Activated CD8-positive, alpha-beta memory T cell treated with anti-CD3 and anti-CD28 coated beads for 24 hours (primary cell): ENCODE data around the gene PRR14.

Experiments used
- DNase-seq: peaks from one replicate; pipeline ENCODE4 v3.0.0-alpha.2; 2020

The PRR14 gene

GRCh38 chr16:30660424-30661261 lies 9.9 kb downstream of the PRR14 start:
- DNase-seq, result peak; percentile 85

- DNase-seq, result no peak
Measured at GRCh38 chr16:30662449-30662848, 11.7 kb downstream of the PRR14 start.

- DNase-seq, result no peak
Measured at GRCh38 chr16:30663038-30663437, 12.3 kb downstream of the PRR14 start.

- DNase-seq, result no peak
Measured at GRCh38 chr16:30663820-30664219, 13.1 kb downstream of the PRR14 start.

- no peak for DNase-seq
Measured at GRCh38 chr16:30664616-30665109, 13.9 kb downstream of the PRR14 start.

- DNase-seq, result no peak
Measured at GRCh38 chr16:30665155-30665829, 14.5 kb downstream of the PRR14 start.

- DNase-seq, result no peak
Measured at GRCh38 chr16:30665830-30666190, 15.1 kb downstream of the PRR14 start.

- DNase-seq, result no peak
Measured at GRCh38 chr16:30666681-30667080, 15.9 kb downstream of the PRR14 start.

- no peak for DNase-seq
Measured at GRCh38 chr16:30667361-30667905, 16.7 kb downstream of the PRR14 start.

- no peak for DNase-seq
Measured at GRCh38 chr16:30668393-30668792, 17.6 kb downstream of the PRR14 start.

GRCh38 chr16:30669026-30669902 lies 18.5 kb downstream of the PRR14 start:
- DNase-seq, result no peak

GRCh38 chr16:30669903-30670824 lies 19.4 kb downstream of the PRR14 start:
- DNase-seq, result no peak

GRCh38 chr16:30675143-30675542 lies 24.4 kb downstream of the PRR14 start:
- no peak for DNase-seq

- DNase-seq, result no peak
Measured at GRCh38 chr16:30677931-30678585, 27.3 kb downstream of the PRR14 start.

GRCh38 chr16:30678586-30678970 lies 27.8 kb downstream of the PRR14 start:
- DNase-seq, result no peak

GRCh38 chr16:30680326-30680725 lies 29.6 kb downstream of the PRR14 start:
- DNase-seq, result no peak

- DNase-seq, result no peak
Measured at GRCh38 chr16:30688701-30689100, 37.9 kb downstream of the PRR14 start.

- no peak for DNase-seq
Measured at GRCh38 chr16:30691907-30692306, 41.1 kb downstream of the PRR14 start.

- DNase-seq, result no peak
Measured at GRCh38 chr16:30692396-30693064, 41.8 kb downstream of the PRR14 start.

GRCh38 chr16:30694926-30695693 lies 44.4 kb downstream of the PRR14 start:
- DNase-seq, result no peak
